ENCODE measurements around the gene AFF3.

DNA sequence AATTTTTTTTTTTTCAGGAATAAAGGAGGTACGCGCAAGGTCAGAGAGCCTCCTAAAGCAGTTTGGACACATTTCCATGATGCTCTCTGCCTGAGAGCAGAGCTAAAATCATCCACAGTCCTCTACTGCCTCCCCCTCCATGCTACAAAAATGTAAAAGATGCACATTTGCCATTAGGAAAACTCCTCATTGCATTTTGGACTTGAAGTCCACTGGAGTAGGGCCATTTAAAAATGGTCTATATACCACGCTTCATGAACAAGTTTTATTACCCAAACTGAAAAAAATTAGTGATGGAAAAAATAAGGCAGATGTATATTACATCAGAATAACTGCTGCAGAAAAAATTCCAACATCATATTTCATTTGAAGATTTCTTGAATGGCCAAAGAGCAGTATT, 256.0 kb downstream of the AFF3 start:
- TF ChIP-seq, protein P1, sequence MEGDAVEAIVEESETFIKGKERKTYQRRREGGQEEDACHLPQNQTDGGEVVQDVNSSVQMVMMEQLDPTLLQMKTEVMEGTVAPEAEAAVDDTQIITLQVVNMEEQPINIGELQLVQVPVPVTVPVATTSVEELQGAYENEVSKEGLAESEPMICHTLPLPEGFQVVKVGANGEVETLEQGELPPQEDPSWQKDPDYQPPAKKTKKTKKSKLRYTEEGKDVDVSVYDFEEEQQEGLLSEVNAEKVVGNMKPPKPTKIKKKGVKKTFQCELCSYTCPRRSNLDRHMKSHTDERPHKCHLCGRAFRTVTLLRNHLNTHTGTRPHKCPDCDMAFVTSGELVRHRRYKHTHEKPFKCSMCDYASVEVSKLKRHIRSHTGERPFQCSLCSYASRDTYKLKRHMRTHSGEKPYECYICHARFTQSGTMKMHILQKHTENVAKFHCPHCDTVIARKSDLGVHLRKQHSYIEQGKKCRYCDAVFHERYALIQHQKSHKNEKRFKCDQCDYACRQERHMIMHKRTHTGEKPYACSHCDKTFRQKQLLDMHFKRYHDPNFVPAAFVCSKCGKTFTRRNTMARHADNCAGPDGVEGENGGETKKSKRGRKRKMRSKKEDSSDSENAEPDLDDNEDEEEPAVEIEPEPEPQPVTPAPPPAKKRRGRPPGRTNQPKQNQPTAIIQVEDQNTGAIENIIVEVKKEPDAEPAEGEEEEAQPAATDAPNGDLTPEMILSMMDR (IDR thresholded peaks at IDR 0.05; ENCODE audit: low read length) = no peak
- no peak for TF ChIP-seq EZH2 (IDR thresholded peaks at IDR 0.05; ENCODE audit: borderline replicate concordance, low read length)

Data from OCI-LY1 (cell line).